ENCODE measurements around the gene SIRPA. TPM values are rescaled to one million over a fixed set of nuclear protein-coding genes. Genes with fewer than 3 reads are reported as not detected.

SIRPA gene
- total RNA-seq, 1 experiment from 2014 or later = 12.8 TPM

GRCh38 chr20:1857466-1857865 is 37.7 kb upstream of the SIRPA start:
- Histone ChIP-seq H3K27me3 (ENCODE audit: low read length) (peaks cover 34% of the 10 kb centered on the region; the same call in 1 of the 2 replicates), H3K9ac (ENCODE audit: low read length) (no peak overlapping the region), H3K4me1 (ENCODE audit: insufficient read depth, low read length) (no peaks in the 10 kb centered on the region), H3K9me3 (ENCODE audit: low read length) (no peaks in the 10 kb centered on the region), H3K4me3 (ENCODE audit: low read length) (no peak overlapping the region), H3K27ac (ENCODE audit: low read length) (no peak overlapping the region), H3K36me3 (ENCODE audit: low read depth, low read length) (no peaks in the 10 kb centered on the region), H4K20me1 (ENCODE audit: low read length) (no peaks in the 10 kb centered on the region), H3F3A (ENCODE audit: low read length, unreplicated experiment) (no peaks in the 10 kb centered on the region), H3K4me2 (ENCODE audit: low read length) (no peak overlapping the region), H2AFZ (ENCODE audit: low read length) (no peak overlapping the region), H3K79me2 (ENCODE audit: low read length) (no peaks in the 10 kb centered on the region), H3K9me2 (replicated peaks; ENCODE audit: low read length) (no peaks in the 10 kb centered on the region)
- intact Hi-C loops (cut with micrococcal nuclease) = no loop called here
- DNase-seq (no peak), ATAC-seq (no peak)
- ChIA-PET CTCF (no interaction called here), POLR2A (ENCODE audit: unreplicated experiment) (no interaction called here)
- TF ChIP-seq CTCF (conservative IDR thresholded peaks at IDR 0.05; ENCODE audit: low read depth, low read length) (no peak), EZH2 (IDR thresholded peaks at IDR 0.05; ENCODE audit: low read length, unreplicated experiment) (no peak), EZH2phosphoT487 (IDR thresholded peaks at IDR 0.05; ENCODE audit: borderline replicate concordance, low read length) (no peak)
- BruUV-seq (replicated peaks) = no TSS peak

- Histone ChIP-seq H4K20me1 (ENCODE audit: low read length) (no peaks in the 10 kb centered on the region), H3K79me2 (ENCODE audit: low read length) (no peaks in the 10 kb centered on the region), H3K9me2 (replicated peaks; ENCODE audit: low read length) (no peaks in the 10 kb centered on the region), H3K4me3 (ENCODE audit: low read length) (no peak overlapping the region), H3F3A (ENCODE audit: low read length, unreplicated experiment) (no peaks in the 10 kb centered on the region), H3K9ac (ENCODE audit: low read length) (no peak overlapping the region), H3K9me3 (ENCODE audit: low read length) (no peaks in the 10 kb centered on the region), H3K27ac (ENCODE audit: low read length) (no peak overlapping the region), H2AFZ (ENCODE audit: low read length) (no peak overlapping the region), H3K4me2 (ENCODE audit: low read length) (no peak overlapping the region), H3K4me1 (ENCODE audit: insufficient read depth, low read length) (no peaks in the 10 kb centered on the region), H3K36me3 (ENCODE audit: low read depth, low read length) (no peaks in the 10 kb centered on the region), H3K27me3 (ENCODE audit: low read length) (peaks cover 22% of the 10 kb centered on the region; the same call in 1 of the 2 replicates)
- ChIA-PET POLR2A (ENCODE audit: unreplicated experiment) (no interaction called here), CTCF (interaction anchor here (0.6 kb wide), 1 partner anchor 40 kb away, joined by 3 read pairs; no protein-coding TSS in a partner anchor)
- ATAC-seq (no peak), DNase-seq (no peak)
- no TSS peak for BruUV-seq (replicated peaks)
- TF ChIP-seq CTCF (conservative IDR thresholded peaks at IDR 0.05; ENCODE audit: low read depth, low read length) = no peak
- no peak for TF ChIP-seq EZH2 (IDR thresholded peaks at IDR 0.05; ENCODE audit: low read length, unreplicated experiment)
- no peak for TF ChIP-seq EZH2phosphoT487 (IDR thresholded peaks at IDR 0.05; ENCODE audit: borderline replicate concordance, low read length)
- intact Hi-C loops (cut with micrococcal nuclease) = no loop called here
Measured at GRCh38 chr20:1858871-1859270, 36.3 kb upstream of the SIRPA start.

- Histone ChIP-seq H3K4me2 (ENCODE audit: low read length) (no peak overlapping the region), H3K79me2 (ENCODE audit: low read length) (no peaks in the 10 kb centered on the region), H4K20me1 (ENCODE audit: low read length) (no peaks in the 10 kb centered on the region), H3K4me1 (ENCODE audit: insufficient read depth, low read length) (no peaks in the 10 kb centered on the region), H3K27ac (ENCODE audit: low read length) (no peak overlapping the region), H3K4me3 (ENCODE audit: low read length) (no peak overlapping the region), H3F3A (ENCODE audit: low read length, unreplicated experiment) (no peaks in the 10 kb centered on the region), H3K36me3 (ENCODE audit: low read depth, low read length) (no peaks in the 10 kb centered on the region), H3K27me3 (ENCODE audit: low read length) (peaks cover 7% of the 10 kb centered on the region; the same call in 1 of the 2 replicates), H3K9ac (ENCODE audit: low read length) (no peak overlapping the region), H3K9me3 (ENCODE audit: low read length) (no peaks in the 10 kb centered on the region), H2AFZ (ENCODE audit: low read length) (no peak overlapping the region), H3K9me2 (replicated peaks; ENCODE audit: low read length) (no peaks in the 10 kb centered on the region)
- intact Hi-C loops (cut with micrococcal nuclease) = no loop called here
- no peak for ATAC-seq
- POLR2A ChIA-PET (ENCODE audit: unreplicated experiment) = no interaction called here
- CTCF ChIA-PET = no interaction called here
- TF ChIP-seq EZH2 (IDR thresholded peaks at IDR 0.05; ENCODE audit: low read length, unreplicated experiment) (no peak), CTCF (conservative IDR thresholded peaks at IDR 0.05; ENCODE audit: low read depth, low read length) (no peak), EZH2phosphoT487 (IDR thresholded peaks at IDR 0.05; ENCODE audit: borderline replicate concordance, low read length) (no peak)
- peak; percentile 13 for DNase-seq
- BruUV-seq (replicated peaks) = no TSS peak
Measured at GRCh38 chr20:1860446-1860845, 34.8 kb upstream of the SIRPA start.

Data from PC-3 (cell line).